OCI-LY7 (cell line): Measurements from ENCODE around the gene SV2C. TPM values are rescaled to one million over a fixed set of nuclear protein-coding genes. Genes with fewer than 3 reads are reported as not detected.
"Not testable (repeated sequence)": the region's sequence is repeated elsewhere in the genome, so short reads cannot be mapped to it uniquely, and the experiment has no call there.

Experiments used
- BruUV-seq: library from RNA; stranded (reverse); fragments of 400-500 nt; replicated peaks from 2 replicates; lab custom pipeline; 2021; lab: Mats Ljungman, UMichigan
- CTCF ChIA-PET: fragments of 300-600 bp; sonication (Branson Sonifier 250); formaldehyde crosslinking; loops from one replicate; lab custom pipeline; 2022; ENCODE audit warnings: antibody characterized with exemption; ENCODE audit not compliant: unreplicated experiment; lab: Charles Lee
- POLR2A ChIA-PET: fragments of 300-600 bp; sonication (Branson Sonifier 250); formaldehyde crosslinking; loops from one replicate; lab custom pipeline; 2022; ENCODE audit warnings: antibody characterized with exemption; lab: Charles Lee
- DNase-seq: peaks from one replicate; pipeline ENCODE4 v3.0.0-alpha.2; 2015; ENCODE audit warnings: low spot score
- H2AFZ ChIP-seq: fragments of 200-600 bp; sonication (generic), shearing (Covaris generic); 2 replicates; pipeline ENCODE4 v1.6.1; 2014; ENCODE audit warnings: mild to moderate bottlenecking, antibody characterized with exemption, low read length, moderate library complexity
- H3K27ac ChIP-seq: fragments of 200-600 bp; sonication (generic); 2 replicates; pipeline ENCODE4 v1.5.1; 2014; ENCODE audit warnings: mixed run types, low read depth, mild to moderate bottlenecking, moderate library complexity, low read length, inconsistent platforms; ENCODE audit not compliant: poor library complexity, severe bottlenecking
- H3K36me3 ChIP-seq: fragments of 200-600 bp; sonication (generic); 2 replicates; pipeline ENCODE4 v1.6.1; 2014; ENCODE audit warnings: mild to moderate bottlenecking, antibody characterized with exemption, low read length, moderate library complexity, mixed read lengths; ENCODE audit not compliant: insufficient read depth
- H3K4me1 ChIP-seq: fragments of 200-600 bp; sonication (generic); 2 replicates; pipeline ENCODE4 v1.5.1; 2014; ENCODE audit warnings: mild to moderate bottlenecking, low read length; ENCODE audit not compliant: insufficient read depth, poor library complexity, severe bottlenecking
- H3K4me2 ChIP-seq: fragments of 200-600 bp; sonication (generic); 2 replicates; pipeline ENCODE4 v1.6.1; 2014; ENCODE audit warnings: mild to moderate bottlenecking, low read length
- H3K4me3 ChIP-seq: fragments of 200-600 bp; sonication (generic); 2 replicates; pipeline ENCODE4 v1.5.1; 2014; ENCODE audit warnings: mild to moderate bottlenecking, low read depth, low read length; ENCODE audit not compliant: poor library complexity, severe bottlenecking
- H3K79me2 ChIP-seq: fragments of 200-600 bp; sonication (generic); 2 replicates; pipeline ENCODE4 v1.6.1; 2016; ENCODE audit warnings: low read depth, mild to moderate bottlenecking, low read length, moderate library complexity, mixed read lengths; ENCODE audit not compliant: insufficient read depth
- H3K9me2 ChIP-seq: fragments of 200-600 bp; sonication (generic); 2 replicates; pipeline ENCODE4 v1.6.1; 2016; ENCODE audit warnings: mild to moderate bottlenecking, low read length, mixed read lengths; ENCODE audit not compliant: insufficient read depth
- H3K9me3 ChIP-seq: fragments of 200-600 bp; sonication (generic); 2 replicates; pipeline ENCODE4 v1.6.1; 2014; ENCODE audit warnings: mild to moderate bottlenecking, mixed run types, low read length, mixed read lengths
- H4K20me1 ChIP-seq: fragments of 200-600 bp; sonication (generic); 2 replicates; pipeline ENCODE4 v1.6.1; 2014; ENCODE audit warnings: mild to moderate bottlenecking, antibody characterized with exemption, low read length, moderate library complexity, mixed read lengths; ENCODE audit not compliant: insufficient read depth
- CTCF ChIP-seq: fragments of 200-600 bp; sonication (generic); conservative IDR thresholded peaks from 2 replicates; pipeline ENCODE4 v1.5.1; 2014; ENCODE audit warnings: mild to moderate bottlenecking, antibody characterized with exemption, low read length, moderate library complexity, mixed read lengths
- EZH2phosphoT487 ChIP-seq: fragments of 200-600 bp; sonication (generic); IDR thresholded peaks from 2 replicates; pipeline ENCODE4 v1.6.1; 2018; ENCODE audit warnings: low read depth, borderline replicate concordance, mild to moderate bottlenecking, mixed run types, antibody characterized with exemption, low read length, moderate library complexity, mixed read lengths
- intact Hi-C: fragments of 100-400 bp; cut with micrococcal nuclease; formaldehyde crosslinking; loops from one replicate; pipeline ENCODE4 v1.10.0; 2022; ENCODE audit not compliant: unreplicated experiment
- total RNA-seq, 2 experiments: library from RNA; depleted of rRNA in 1 of 2; stranded (reverse); fragments of >200 nt in 1 of 2; shearing (Covaris generic) in 1 of 2; gene quantifications; 2 replicates each; pipeline ENCODE4 v1.2.3, GENCODE V29; 2014 to 2022

The SV2C gene
- total RNA-seq, 2 experiments from 2014 or later = not detected

GRCh38 chr5:76319673-76320072, 236.5 kb downstream of the SV2C start:
- no peak overlapping the region for H2AFZ ChIP-seq
- TF ChIP-seq CTCF = no peak
- TF ChIP-seq EZH2phosphoT487 = no peak

GRCh38 chr5:76323494-76323893, 240.3 kb downstream of the SV2C start:
- H3K4me3 ChIP-seq, DNase-seq, H3K9me2 ChIP-seq, POLR2A ChIA-PET, H3K79me2 ChIP-seq, H2AFZ ChIP-seq, H3K27ac ChIP-seq, CTCF ChIA-PET, H4K20me1 ChIP-seq, H3K9me3 ChIP-seq, BruUV-seq, intact Hi-C loops, H3K36me3 ChIP-seq, H3K4me2 ChIP-seq: not testable (repeated sequence)
- H3K4me1 ChIP-seq = peaks cover 20% of the 10 kb centered on the region

More at GRCh38 chr5:76319673-76320072, 236.5 kb downstream of the SV2C start:
- intact Hi-C loops = no loop called here
- Histone ChIP-seq H3K9me2 (no peaks in the 10 kb centered on the region), H3K27ac (no peak overlapping the region), H3K4me3 (no peak overlapping the region), H4K20me1 (no peaks in the 10 kb centered on the region), H3K36me3 (no peaks in the 10 kb centered on the region), H3K79me2 (no peaks in the 10 kb centered on the region), H3K4me1 (no peaks in the 10 kb centered on the region), H3K4me2 (no peak overlapping the region), H3K9me3 (no peaks in the 10 kb centered on the region)
- DNase-seq = no peak
- no TSS peak for BruUV-seq
- ChIA-PET CTCF (no interaction called here), POLR2A (interaction anchor here (0.7 to 1.0 kb wide), 2 partner anchors 12 to 78 kb away, joined by 3 read pairs; no protein-coding TSS in a partner anchor)

- no peak for DNase-seq
- TF ChIP-seq EZH2phosphoT487 (no peak), CTCF (no peak)
- no TSS peak for BruUV-seq
- H3K79me2 ChIP-seq = no peaks in the 10 kb centered on the region
- peak overlapping the region; percentile 72 for H2AFZ ChIP-seq
- H3K4me3 ChIP-seq = no peak overlapping the region
- ChIA-PET CTCF (no interaction called here), POLR2A (interaction anchor here (0.5 to 0.7 kb wide), 2 partner anchors 97 to 106 kb away, joined by 3 read pairs; no protein-coding TSS in a partner anchor)
- no peaks in the 10 kb centered on the region for H3K9me2 ChIP-seq
- peaks cover 20% of the 10 kb centered on the region for H3K4me1 ChIP-seq
- H3K36me3 ChIP-seq = no peaks in the 10 kb centered on the region
- peak overlapping the region; percentile 50 for H3K4me2 ChIP-seq
- intact Hi-C loops = no loop called here
- no peaks in the 10 kb centered on the region for H4K20me1 ChIP-seq
- H3K27ac ChIP-seq = no peak overlapping the region
- no peaks in the 10 kb centered on the region for H3K9me3 ChIP-seq
Measured at GRCh38 chr5:76325326-76325725, 242.1 kb downstream of the SV2C start.
